ENCODE data around the gene TCP11L2. TPM values are rescaled to one million over a fixed set of nuclear protein-coding genes. Genes with fewer than 3 reads are reported as not detected.
"Not testable (repeated sequence)": the region's sequence is repeated elsewhere in the genome, so short reads cannot be mapped to it uniquely, and the experiment has no call there.

The TCP11L2 gene
- total RNA-seq, 1 donor: 25.0 TPM

GRCh38 chr12:106309671-106310505 is 7.4 kb downstream of the TCP11L2 start:
- H3K4me3 ChIP-seq (ENCODE audit: low read depth, low read length): no peak overlapping the region
- TF ChIP-seq CTCF (IDR thresholded peaks at IDR 0.05; ENCODE audit: insufficient read depth, low read depth, low read length): no peak
- DNase-seq (ENCODE audit: low read depth): peak; percentile 59

GRCh38 chr12:106310687-106311086 is 8.2 kb downstream of the TCP11L2 start:
- TF ChIP-seq CTCF (IDR thresholded peaks at IDR 0.05; ENCODE audit: insufficient read depth, low read depth, low read length): no peak
- no peak overlapping the region for H3K4me3 ChIP-seq (ENCODE audit: low read depth, low read length)
- no peak for DNase-seq (ENCODE audit: low read depth)

GRCh38 chr12:106311139-106311538 is 8.6 kb downstream of the TCP11L2 start:
- H3K4me3 ChIP-seq (ENCODE audit: low read depth, low read length): no peak overlapping the region
- TF ChIP-seq CTCF (IDR thresholded peaks at IDR 0.05; ENCODE audit: insufficient read depth, low read depth, low read length): no peak
- no peak for DNase-seq (ENCODE audit: low read depth)

- H3K4me3 ChIP-seq (ENCODE audit: low read depth, low read length); DNase-seq (ENCODE audit: low read depth): not testable (repeated sequence)
These were observed 10.9 kb downstream of the TCP11L2 start for GRCh38 chr12:106313413-106313812.

GRCh38 chr12:106315523-106315922 is 13.0 kb downstream of the TCP11L2 start:
- DNase-seq (ENCODE audit: low read depth): no peak
- no peak overlapping the region for H3K4me3 ChIP-seq (ENCODE audit: low read depth, low read length)
- no peak for TF ChIP-seq CTCF (IDR thresholded peaks at IDR 0.05; ENCODE audit: insufficient read depth, low read depth, low read length)

- no peak overlapping the region for H3K4me3 ChIP-seq (ENCODE audit: low read depth, low read length)
- TF ChIP-seq CTCF (IDR thresholded peaks at IDR 0.05; ENCODE audit: insufficient read depth, low read depth, low read length): no peak
These were observed 15.0 kb downstream of the TCP11L2 start for GRCh38 chr12:106317406-106318082.

GRCh38 chr12:106321139-106321850 is 18.8 kb downstream of the TCP11L2 start:
- no peak overlapping the region for H3K4me3 ChIP-seq (ENCODE audit: low read depth, low read length)
- no peak for DNase-seq (ENCODE audit: low read depth)
- no peak for TF ChIP-seq CTCF (IDR thresholded peaks at IDR 0.05; ENCODE audit: insufficient read depth, low read depth, low read length)

More at GRCh38 chr12:106317406-106318082, 15.0 kb downstream of the TCP11L2 start:
- no peak for DNase-seq (ENCODE audit: low read depth)

All from fibroblast of villous mesenchyme (primary cell).